Measurements from ENCODE around the gene LEMD2. TPM values are rescaled to one million over a fixed set of nuclear protein-coding genes. Genes with fewer than 3 reads are reported as not detected.

LEMD2 gene
- total and polyA plus RNA-seq, 9 of the 15 experiments (the other 6 are each of a cell fraction or from before 2014, with no cell fraction given): 0.32 to 46.3 (median 30.8) TPM

- Histone ChIP-seq H3K4me3 (no peak overlapping the region), H3K4me2 (ENCODE audit: insufficient read depth, low read length) (no peak overlapping the region), H3K9ac (ENCODE audit: insufficient read depth in 1 of 2, low read depth in 2 of 2, low read length in 2 of 2) (no peak overlapping the region), H4K20me1 (replicated peaks; ENCODE audit: control insufficient read depth, insufficient read depth, low read length) (peaks cover 15% of the 10 kb centered on the region; the same call in 1 of the 2 replicates), H2AFZ (ENCODE audit: low read depth, low read length) (no peak overlapping the region), H3K27ac (ENCODE audit: extremely low read depth, low read depth, low read length) (no peak overlapping the region), H3K9me1 (ENCODE audit: control insufficient read depth, insufficient read depth, low read length) (peaks cover 5% of the 10 kb centered on the region), H3K4me1 (replicated peaks in 1 of 2; ENCODE audit: control insufficient read depth in 2 of 2, insufficient read depth in 2 of 2, low read length in 2 of 2) (peaks cover 2 to 13% of the 10 kb centered on the region in 2 experiments; a peak in 3 of 5 replicates), H3K27me3 (ENCODE audit: control insufficient read depth in 2 of 2, insufficient read depth in 2 of 2, low read length in 2 of 2) (peaks cover 26 to 70% of the 10 kb centered on the region in 2 experiments; a peak in 4 of 5 replicates), H3K79me2 (ENCODE audit: control insufficient read depth, insufficient read depth, low read length) (no peaks in the 10 kb centered on the region), H3K36me3 (ENCODE audit: control insufficient read depth, insufficient read depth, low read length) (no peaks in the 10 kb centered on the region), H3K9me3 (replicated peaks; ENCODE audit: control insufficient read depth, insufficient read depth, low read depth, low read length) (no peaks in the 10 kb centered on the region)
- DNase-seq (ENCODE audit: extremely low read depth in 1 of 4, low spot score in 3 of 4) (no peak), FAIRE-seq (no peak), ATAC-seq (no peak)
- no TSS peak for BruUV-seq (replicated peaks)
- 2% methylated on average over 4 of the region's 4 CpGs for WGBS (ENCODE audit: insufficient coverage, low coverage, missing lambda C conversion rate)
- no peak for TF ChIP-seq CSDE1 (IDR thresholded peaks at IDR 0.05)
- TF ChIP-seq SFPQ (IDR thresholded peaks at IDR 0.05; ENCODE audit: low read depth, low read length): no peak
- TF ChIP-seq HMGN3 (IDR thresholded peaks at IDR 0.05; ENCODE audit: borderline replicate concordance, extremely low read depth, insufficient read length, low read depth, low read length): no peak
- no peak for TF ChIP-seq ZNF239 (CRISPR knock-in tag; IDR thresholded peaks at IDR 0.05)
- no peak for TF ChIP-seq DDX20 (tag; IDR thresholded peaks at IDR 0.05; ENCODE audit: low read depth)
- TF ChIP-seq CHD2 (IDR thresholded peaks at IDR 0.05; ENCODE audit: low read depth, low read length): no peak
- TF ChIP-seq ASH1L (IDR thresholded peaks at IDR 0.05; ENCODE audit: borderline replicate concordance, low read depth, partially characterized antibody): no peak
- TF ChIP-seq TFAM (CRISPR knock-in tag; conservative IDR thresholded peaks at IDR 0.05): no peak
- no peak for TF ChIP-seq EP400 (IDR thresholded peaks at IDR 0.05)
- TF ChIP-seq SP2 (IDR thresholded peaks at IDR 0.05; ENCODE audit: extremely low read depth, low read depth, low read length, poor library complexity, severe bottlenecking): no peak
- no peak for TF ChIP-seq THRA (IDR thresholded peaks at IDR 0.05)
- no peak for TF ChIP-seq EZH2 (IDR thresholded peaks at IDR 0.05; ENCODE audit: borderline replicate concordance, low read depth, low read length)
- TF ChIP-seq ZNF77 (CRISPR knock-in tag; IDR thresholded peaks at IDR 0.05): no peak
- intact Hi-C loops (cut with micrococcal nuclease) (no loop called here), in situ Hi-C loops (cut with MboI) (no loop called here)
- POLR2A ChIA-PET: interaction anchor here (0.6 kb wide), 1 partner anchor 1103 kb away, joined by 4 read pairs; no protein-coding TSS in a partner anchor
- CTCF ChIA-PET (ENCODE audit: low intra/inter-chr PET ratio): no interaction called here
Observed at GRCh38 chr6:33748841-33749240, 40.1 kb downstream of the LEMD2 start.

All from K562 (cell line).